T-cell (primary cell): ENCODE results near the gene GPHN. TPM values are rescaled to one million over a fixed set of nuclear protein-coding genes. Genes with fewer than 3 reads are reported as not detected.

ENCODE experiments used
- ATAC-seq, 4 experiments: fragments of 200-7000 bp in 3 of 4; fragments of 150-1000 bp in 1 of 4; cut with Tn5 transposase; replicated peaks in 1 of 4; 1 replicate in 3 of 4; 2 replicates in 1 of 4; pipeline ENCODE4 v1.10.0; 2021; ENCODE audit warnings: moderate library complexity in 3 of 4, mild to moderate bottlenecking in 2 of 4, moderate number of reproducible peaks in 1 of 4
- CTCF ChIA-PET, 2 donors: fragments of 300-600 bp; sonication (Branson Sonifier 250); formaldehyde crosslinking; loops; one replicate each; lab custom pipeline; 2022; ENCODE audit warnings: antibody characterized with exemption in 2 of 2; lab: Charles Lee
- POLR2A ChIA-PET, 2 donors: fragments of 300-600 bp; sonication (Branson Sonifier 250); formaldehyde crosslinking; loops; one replicate each; lab custom pipeline; 2022; ENCODE audit warnings: antibody characterized with exemption in 2 of 2; lab: Charles Lee
- DNase-seq, 35 experiments: peaks; one replicate each; pipeline versions ENCODE4 v3.0.0 to v3.0.0-alpha.2; 2013 to 2023
- H3K27ac ChIP-seq: one replicate; pipeline ENCODE4 v1.5.1; 2013; ENCODE audit warnings: low read length
- H3K27me3 ChIP-seq, 2 experiments: replicated peaks in 1 of 2; 1 replicate in 1 of 2; 2 replicates in 1 of 2; pipeline versions ENCODE4 v1.6.1 to v1.7.0; 2013; ENCODE audit warnings: low read length in 1 of 2, mixed read lengths in 1 of 2; ENCODE audit not compliant: control insufficient read depth in 2 of 2, insufficient read depth in 2 of 2; ENCODE audit errors: extremely low read depth in 1 of 2
- H3K36me3 ChIP-seq, 2 donors: 1 replicate in 1 of 2; 2 replicates in 1 of 2; pipeline versions ENCODE4 v1.6.1 to v1.7.0; 2013; ENCODE audit warnings: low read length in 1 of 2; ENCODE audit not compliant: control insufficient read depth in 2 of 2, insufficient read depth in 1 of 2; ENCODE audit errors: extremely low read depth in 1 of 2
- H3K4me1 ChIP-seq, 2 experiments: 1 replicate in 1 of 2; 2 replicates in 1 of 2; pipeline versions ENCODE4 v1.6.1 to v1.7.0; 2013; ENCODE audit warnings: low read length in 2 of 2, mixed read lengths in 1 of 2; ENCODE audit not compliant: insufficient read depth in 2 of 2, control insufficient read depth in 1 of 2; ENCODE audit errors: extremely low read depth in 1 of 2
- H3K4me3 ChIP-seq, 2 donors: 1 replicate in 1 of 2; 2 replicates in 1 of 2; pipeline versions ENCODE4 v1.5.1 to v1.7.0; 2013; ENCODE audit warnings: mild to moderate bottlenecking in 2 of 2, low read length in 1 of 2, moderate library complexity in 1 of 2; ENCODE audit not compliant: control insufficient read depth in 1 of 2; ENCODE audit errors: extremely low read depth in 1 of 2
- H3K9me3 ChIP-seq: 2 replicates; pipeline ENCODE4 v1.7.0; 2013
- H3K27ac Mint-ChIP-seq, 2 donors: one replicate each; pipeline ENCODE4 v1.8.0; 2020 to 2021; ENCODE audit warnings: mild to moderate bottlenecking in 2 of 2, mixed read lengths in 2 of 2
- H3K27me3 Mint-ChIP-seq, 2 donors: one replicate each; pipeline ENCODE4 v1.8.0; 2021 to 2022; ENCODE audit warnings: mixed read lengths in 2 of 2
- H3K36me3 Mint-ChIP-seq: one replicate; pipeline ENCODE4 v1.8.0; 2021; ENCODE audit warnings: mixed read lengths
- H3K4me1 Mint-ChIP-seq, 3 donors: one replicate each; pipeline ENCODE4 v1.8.0; 2020 to 2022; ENCODE audit warnings: mixed read lengths in 3 of 3, mild to moderate bottlenecking in 1 of 3
- H3K4me3 Mint-ChIP-seq, 3 donors: one replicate each; pipeline ENCODE4 v1.8.0; 2020 to 2022; ENCODE audit warnings: mild to moderate bottlenecking in 3 of 3, mixed read lengths in 3 of 3, moderate library complexity in 3 of 3
- H3K9me3 Mint-ChIP-seq, 3 donors: one replicate each; pipeline ENCODE4 v1.8.0; 2020 to 2022; ENCODE audit warnings: mixed read lengths in 3 of 3
- WGBS: methylation state at CpG from one replicate; pipeline ENCODE4 v1.1.5; 2013; ENCODE audit warnings: missing lambda C conversion rate; ENCODE audit not compliant: insufficient coverage; 5-methylcytosine and 5-hydroxymethylcytosine counted together
- total RNA-seq, 35 experiments: library from RNA in 6 of 35; stranded (reverse) in 6 of 35; fragments of 120-200 nt in 1 of 35; gene quantifications; one replicate each; pipeline versions ENCODE4 v1.2.1 to v1.2.4 and lab custom pipeline; 2013 to 2026

GPHN gene
- total RNA-seq, 5 donors from 2014 or later (not counting 1 experiment from before 2014, with no cell fraction given), result 13.9 to 21.1 (median 14.4) TPM

DNA sequence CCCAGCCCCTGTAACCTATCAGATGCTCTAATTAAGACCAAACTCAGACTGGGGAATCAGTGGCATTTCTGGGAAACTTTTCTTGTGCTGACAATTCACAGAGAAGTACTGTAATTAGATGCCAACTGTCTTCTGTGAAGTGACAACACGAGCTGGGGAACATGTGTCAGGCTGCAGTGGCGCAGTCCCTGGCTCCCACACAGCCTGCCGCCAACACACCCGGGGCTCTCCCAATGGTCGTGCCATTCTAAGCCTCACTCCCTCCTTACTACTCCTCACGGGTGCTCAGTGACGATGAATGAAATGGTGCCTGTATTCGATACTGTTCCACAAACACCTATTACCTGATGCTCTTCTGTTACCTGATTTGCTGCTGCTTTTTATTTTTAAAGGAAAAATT, 699.9 kb downstream of the GPHN start:
- CTCF ChIA-PET, result no interaction called here
- Histone ChIP-seq H3K9me3 (no peaks in the 10 kb centered on the region), H3K27ac (no peak overlapping the region), H3K4me3 (no peak overlapping the region), H3K27me3 (no peaks in the 10 kb centered on the region), H3K36me3 (no peaks in the 10 kb centered on the region), H3K4me1 (no peaks in the 10 kb centered on the region)
- WGBS, result 100% methylated on average over 3 of the region's 8 CpGs
- no peak overlapping the region for H3K27ac Mint-ChIP-seq
- no peaks in the 10 kb centered on the region for H3K4me1 Mint-ChIP-seq
- POLR2A ChIA-PET, result no interaction called here
- H3K36me3 Mint-ChIP-seq, result no peaks in the 10 kb centered on the region
- ATAC-seq (no peak), DNase-seq (no peak)
- H3K27me3 Mint-ChIP-seq, result peaks cover 0 to 6% of the 10 kb centered on the region in 2 donors
- H3K4me3 Mint-ChIP-seq, result no peak overlapping the region
- no peaks in the 10 kb centered on the region for H3K9me3 Mint-ChIP-seq

DNA sequence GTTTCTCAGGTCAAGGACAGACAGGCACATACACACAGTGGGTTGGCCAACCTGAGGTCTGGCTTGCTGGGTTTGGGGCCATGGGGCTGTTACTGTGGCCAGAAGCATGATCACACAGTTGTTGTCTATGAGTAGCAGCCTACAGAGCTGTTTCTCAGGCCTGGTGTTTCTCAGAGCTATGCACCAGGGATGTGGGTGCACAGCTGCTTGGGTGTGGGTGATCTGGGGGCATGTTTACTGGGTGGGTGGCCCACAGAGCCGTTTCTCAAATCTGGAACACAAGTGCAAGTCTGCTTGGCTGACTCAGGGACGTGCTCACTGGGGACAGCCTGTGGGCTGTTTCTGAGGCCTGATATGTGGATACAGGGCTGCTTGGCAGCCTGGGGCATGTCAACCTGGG, 710.2 kb downstream of the GPHN start:
- Mint-ChIP-seq H3K4me1 (no peaks in the 10 kb centered on the region), H3K27me3 (peaks cover 0 to 3% of the 10 kb centered on the region in 2 donors)
- POLR2A ChIA-PET, result no interaction called here

DNA sequence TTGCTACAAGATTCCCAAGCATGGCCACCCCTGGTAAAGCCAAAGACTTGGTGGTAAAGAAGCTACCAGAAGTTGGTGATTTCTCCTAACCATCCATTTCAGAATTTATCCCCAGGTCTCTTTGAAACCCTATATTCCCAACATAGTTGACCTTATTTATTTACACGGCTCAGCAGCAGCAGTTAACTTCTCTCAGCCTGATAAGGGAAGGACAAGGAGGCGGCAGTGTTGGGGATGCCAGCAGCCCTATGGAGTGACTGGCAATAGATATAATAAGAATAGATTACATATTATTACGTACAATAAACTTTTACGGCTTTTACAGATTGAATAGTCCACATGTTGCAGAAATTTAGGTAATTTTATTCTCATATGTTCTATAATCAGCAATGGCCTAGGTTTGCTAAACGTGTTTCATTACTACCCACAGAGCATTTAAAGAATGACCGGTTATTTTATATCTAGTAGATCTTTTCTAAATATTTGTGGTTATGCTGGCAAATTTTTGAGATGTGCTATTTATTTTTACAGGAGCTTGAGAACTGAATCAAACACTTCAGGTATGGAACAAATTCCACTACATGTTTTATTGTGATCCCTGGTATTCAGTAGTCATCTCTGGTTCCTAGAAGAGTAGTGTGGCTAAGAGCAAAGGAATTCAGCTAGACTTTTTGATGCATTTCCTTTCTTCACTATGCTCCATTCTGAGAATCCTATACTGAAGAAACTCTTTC, 713.5 kb downstream of the GPHN start:
- Histone ChIP-seq H3K4me1 (no peaks in the 10 kb centered on the region), H3K27me3 (peaks cover 0 to 18% of the 10 kb centered on the region in 2 experiments), H3K36me3 (no peaks in the 10 kb centered on the region), H3K27ac (no peak overlapping the region), H3K4me3 (no peak overlapping the region), H3K9me3 (no peaks in the 10 kb centered on the region)
- ATAC-seq, result no peak
- H3K4me3 Mint-ChIP-seq, result no peak overlapping the region
- no peaks in the 10 kb centered on the region for H3K9me3 Mint-ChIP-seq
- no peaks in the 10 kb centered on the region for H3K36me3 Mint-ChIP-seq
- H3K4me1 Mint-ChIP-seq, result no peaks in the 10 kb centered on the region
- WGBS, result no CpG with 5 or more reads among the region's 6 CpGs
- peaks cover 0 to 5% of the 10 kb centered on the region in 2 donors for H3K27me3 Mint-ChIP-seq
- no peak for DNase-seq
- POLR2A ChIA-PET, result no interaction called here
- no peak overlapping the region for H3K27ac Mint-ChIP-seq
- CTCF ChIA-PET, result interaction anchor here in 1 of 2 donors (0.6 kb wide), 1 partner anchor 63 kb away, joined by 3 read pairs; no protein-coding TSS in a partner anchor

More for the DNA sequence above, 710.2 kb downstream of the GPHN start:
- H3K36me3 Mint-ChIP-seq, result no peaks in the 10 kb centered on the region
- Histone ChIP-seq H3K27me3 (peaks cover 0 to 12% of the 10 kb centered on the region in 2 experiments), H3K27ac (no peak overlapping the region), H3K4me1 (no peaks in the 10 kb centered on the region), H3K4me3 (no peak overlapping the region), H3K9me3 (no peaks in the 10 kb centered on the region), H3K36me3 (no peaks in the 10 kb centered on the region)
- CTCF ChIA-PET, result interaction anchor here in 1 of 2 donors (0.6 kb wide), 1 partner anchor 109 kb away, joined by 5 read pairs; no protein-coding TSS in a partner anchor
- H3K27ac Mint-ChIP-seq, result no peak overlapping the region
- no peak for DNase-seq
- 74% methylated on average over 2 of the region's 2 CpGs for WGBS
- H3K9me3 Mint-ChIP-seq, result no peaks in the 10 kb centered on the region
- no peak overlapping the region for H3K4me3 Mint-ChIP-seq
- no peak for ATAC-seq

DNA sequence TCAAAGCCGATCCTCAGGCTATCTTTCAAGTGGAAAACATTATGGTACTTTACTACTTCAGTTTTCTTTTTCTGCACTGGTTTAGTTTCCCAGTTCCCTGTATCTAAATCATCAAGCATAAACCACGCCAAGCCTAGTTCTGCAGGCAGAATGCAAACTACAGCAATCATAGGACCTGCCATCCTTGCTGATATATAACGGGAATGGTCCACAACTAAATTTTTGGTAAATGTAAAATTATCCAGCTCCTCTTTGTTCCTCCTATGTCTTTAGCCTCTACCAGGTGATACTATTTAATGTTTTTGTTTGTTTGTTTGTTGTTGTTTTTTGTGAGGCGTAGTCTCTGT, 714.0 kb downstream of the GPHN start:
- Mint-ChIP-seq H3K36me3 (no peaks in the 10 kb centered on the region), H3K27ac (no peak overlapping the region), H3K4me1 (no peaks in the 10 kb centered on the region), H3K9me3 (no peaks in the 10 kb centered on the region), H3K4me3 (no peak overlapping the region), H3K27me3 (peaks cover 0 to 5% of the 10 kb centered on the region in 2 donors)
- Histone ChIP-seq H3K27ac (no peak overlapping the region), H3K4me1 (no peaks in the 10 kb centered on the region), H3K9me3 (no peaks in the 10 kb centered on the region), H3K4me3 (no peak overlapping the region), H3K36me3 (no peaks in the 10 kb centered on the region), H3K27me3 (peaks cover 0 to 18% of the 10 kb centered on the region in 2 experiments)
- no peak for ATAC-seq
- WGBS, result 79% methylated on average over 2 of the region's 4 CpGs
- POLR2A ChIA-PET, result no interaction called here
- CTCF ChIA-PET, result interaction anchor here in 1 of 2 donors (0.6 kb wide), 1 partner anchor 185 kb away, joined by 3 read pairs; no protein-coding TSS in a partner anchor
- no peak for DNase-seq

DNA sequence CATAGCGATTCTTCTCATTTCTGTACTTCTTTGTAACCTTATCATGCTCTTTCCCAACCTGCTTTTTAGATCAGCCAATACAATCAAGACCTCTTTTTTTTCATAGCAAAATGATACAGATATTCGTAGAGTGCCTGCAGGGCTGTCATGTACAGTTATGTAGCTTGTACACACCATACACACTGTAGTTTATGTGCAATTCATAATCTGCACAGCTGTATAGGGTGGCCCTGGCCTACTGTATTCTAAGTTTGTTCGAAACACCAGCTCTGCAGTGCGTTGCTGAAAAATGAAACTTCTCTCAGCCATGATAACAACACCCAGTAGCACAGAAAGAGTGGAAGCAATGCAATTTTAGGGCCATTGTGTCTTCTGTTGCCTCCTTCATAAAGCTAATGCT, 717.6 kb downstream of the GPHN start:
- POLR2A ChIA-PET, result no interaction called here
- no peaks in the 10 kb centered on the region for H3K4me1 ChIP-seq
- no peak overlapping the region for H3K4me3 ChIP-seq
- Mint-ChIP-seq H3K27me3 (peaks cover 0 to 2% of the 10 kb centered on the region in 2 donors), H3K4me3 (no peak overlapping the region), H3K36me3 (no peaks in the 10 kb centered on the region), H3K4me1 (no peaks in the 10 kb centered on the region), H3K27ac (no peak overlapping the region), H3K9me3 (no peaks in the 10 kb centered on the region)
- no CpG with 5 or more reads among the region's 4 CpGs for WGBS
- H3K27me3 ChIP-seq, result peaks cover 0 to 6% of the 10 kb centered on the region in 2 experiments
- no peak for ATAC-seq
- no peaks in the 10 kb centered on the region for H3K9me3 ChIP-seq
- CTCF ChIA-PET, result no interaction called here
- no peak for DNase-seq
- H3K36me3 ChIP-seq, result no peaks in the 10 kb centered on the region
- H3K27ac ChIP-seq, result no peak overlapping the region

DNA sequence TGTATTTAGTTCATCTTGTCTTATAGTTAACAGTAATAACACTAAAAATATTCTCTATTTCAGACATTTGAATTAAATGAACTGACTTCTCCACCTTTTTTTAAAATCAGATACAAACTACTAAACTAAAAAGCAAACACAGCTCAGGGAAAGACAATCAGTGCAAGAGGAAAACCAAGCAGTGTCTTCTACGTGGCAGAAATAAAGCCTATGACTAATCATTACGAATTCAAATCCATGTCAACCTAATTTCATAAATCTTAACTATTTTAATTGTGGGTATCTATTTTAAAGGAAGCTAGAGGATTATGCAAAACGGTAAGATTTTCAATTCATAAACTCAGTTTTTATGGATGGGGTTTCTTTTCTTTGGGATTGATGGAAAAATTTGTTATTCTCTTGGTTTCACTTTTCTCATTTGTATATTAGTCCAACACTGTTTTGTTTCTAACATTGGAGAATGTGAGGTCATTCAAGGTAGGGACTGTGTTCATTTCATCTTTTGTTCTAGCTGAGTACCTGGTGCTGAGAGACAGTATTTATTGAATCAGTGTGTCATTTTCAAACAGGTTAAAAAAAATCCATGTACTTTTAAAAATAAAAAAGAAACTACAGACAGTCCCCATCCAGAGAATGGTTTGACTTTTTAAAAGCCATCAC, 720.5 kb downstream of the GPHN start:
- WGBS, result no CpG with 5 or more reads among the region's 3 CpGs

More for the DNA sequence above, 720.5 kb downstream of the GPHN start:
- H3K9me3 Mint-ChIP-seq, result no peaks in the 10 kb centered on the region
- H3K4me3 ChIP-seq, result no peak overlapping the region
- no peak overlapping the region for H3K27ac Mint-ChIP-seq
- peaks cover 0 to 2% of the 10 kb centered on the region in 2 donors for H3K27me3 Mint-ChIP-seq
- no peak overlapping the region for H3K27ac ChIP-seq
- H3K27me3 ChIP-seq, result peaks cover 0 to 6% of the 10 kb centered on the region in 2 experiments
- H3K36me3 Mint-ChIP-seq, result no peaks in the 10 kb centered on the region
- POLR2A ChIA-PET, result interaction anchor here in 1 of 2 donors (0.6 kb wide), 1 partner anchor 11 kb away, joined by 4 read pairs; no protein-coding TSS in a partner anchor
- no peaks in the 10 kb centered on the region for H3K4me1 ChIP-seq
- no peak overlapping the region for H3K4me3 Mint-ChIP-seq
- H3K36me3 ChIP-seq, result no peaks in the 10 kb centered on the region
- H3K9me3 ChIP-seq, result no peaks in the 10 kb centered on the region
- DNase-seq (no peak), ATAC-seq (no peak)
- CTCF ChIA-PET, result no interaction called here
- H3K4me1 Mint-ChIP-seq, result no peaks in the 10 kb centered on the region
